ENCODE data around the gene CEPT1. TPM values are rescaled to one million over a fixed set of nuclear protein-coding genes. Genes with fewer than 3 reads are reported as not detected.
A peak's percentile ranks its signal among the peaks of the same experiment; 100 is the strongest.
"Not testable (repeated sequence)": the region's sequence is repeated elsewhere in the genome, so short reads cannot be mapped to it uniquely, and the experiment has no call there.

Gene CEPT1
- total RNA-seq, 1 donor from 2014 or later, result 14.4 TPM

GRCh38 chr1:111204201-111204982 is 64.4 kb downstream of the CEPT1 start:
- intact Hi-C loops (cut with micrococcal nuclease), result no loop called here
- peak; percentile 77 for ATAC-seq
- peak; percentile 65 for DNase-seq

GRCh38 chr1:111204983-111205713 is 65.1 kb downstream of the CEPT1 start:
- DNase-seq, result no peak
- intact Hi-C loops (cut with micrococcal nuclease), result no loop called here
- ATAC-seq, result no peak

GRCh38 chr1:111205714-111206050 is 65.7 kb downstream of the CEPT1 start:
- no peak for ATAC-seq
- intact Hi-C loops (cut with micrococcal nuclease), result no loop called here
- DNase-seq, result no peak

GRCh38 chr1:111208921-111209320 is 68.9 kb downstream of the CEPT1 start:
- intact Hi-C loops (cut with micrococcal nuclease), result no loop called here
- ATAC-seq (no peak), DNase-seq (no peak)

- no peak for DNase-seq
- ATAC-seq, result no peak
- intact Hi-C loops (cut with micrococcal nuclease), result no loop called here
Observed at GRCh38 chr1:111209622-111210021, 69.6 kb downstream of the CEPT1 start.

GRCh38 chr1:111211921-111212320 is 71.9 kb downstream of the CEPT1 start:
- no peak for ATAC-seq
- no peak for DNase-seq
- intact Hi-C loops (cut with micrococcal nuclease), result no loop called here

- no peak for ATAC-seq
- intact Hi-C loops (cut with micrococcal nuclease), result no loop called here
- DNase-seq, result no peak
Observed at GRCh38 chr1:111212634-111213335, 72.8 kb downstream of the CEPT1 start.

GRCh38 chr1:111213412-111213811 is 73.4 kb downstream of the CEPT1 start:
- intact Hi-C loops (cut with micrococcal nuclease), result no loop called here
- ATAC-seq (no peak), DNase-seq (no peak)

GRCh38 chr1:111214074-111214801 is 74.2 kb downstream of the CEPT1 start:
- intact Hi-C loops (cut with micrococcal nuclease), result no loop called here
- ATAC-seq (no peak), DNase-seq (no peak)

- ATAC-seq (no peak), DNase-seq (no peak)
- intact Hi-C loops (cut with micrococcal nuclease), result no loop called here
Observed at GRCh38 chr1:111214884-111215283, 74.9 kb downstream of the CEPT1 start.

GRCh38 chr1:111215285-111215684 is 75.3 kb downstream of the CEPT1 start:
- intact Hi-C loops (cut with micrococcal nuclease); ATAC-seq; DNase-seq: not testable (repeated sequence)

GRCh38 chr1:111216751-111217150 is 76.7 kb downstream of the CEPT1 start:
- intact Hi-C loops (cut with micrococcal nuclease), result no loop called here
- ATAC-seq (no peak), DNase-seq (no peak)

- DNase-seq (no peak), ATAC-seq (no peak)
- intact Hi-C loops (cut with micrococcal nuclease), result no loop called here
Observed at GRCh38 chr1:111217183-111217910, 77.3 kb downstream of the CEPT1 start.

- intact Hi-C loops (cut with micrococcal nuclease), result no loop called here
- DNase-seq, result no peak
- no peak for ATAC-seq
Observed at GRCh38 chr1:111218701-111219556, 78.9 kb downstream of the CEPT1 start.

GRCh38 chr1:111219557-111220286 is 79.7 kb downstream of the CEPT1 start:
- ATAC-seq (peak; percentile 53), DNase-seq (no peak)
- intact Hi-C loops (cut with micrococcal nuclease), result loop anchor here (5.0 to 10.0 kb wide), 2 partner anchors 115 to 183 kb away; no protein-coding TSS in a partner anchor

- ATAC-seq, result no peak
- intact Hi-C loops (cut with micrococcal nuclease), result loop anchor here (5.0 to 10.0 kb wide), 2 partner anchors 114 to 182 kb away; no protein-coding TSS in a partner anchor
Observed at GRCh38 chr1:111220302-111220890, 80.4 kb downstream of the CEPT1 start.

GRCh38 chr1:111221276-111221632 is 81.2 kb downstream of the CEPT1 start:
- intact Hi-C loops (cut with micrococcal nuclease), result loop anchor here (5.0 to 10.0 kb wide), 2 partner anchors 114 to 181 kb away; no protein-coding TSS in a partner anchor
- DNase-seq, result no peak

More at GRCh38 chr1:111220302-111220890, 80.4 kb downstream of the CEPT1 start:
- DNase-seq, result no peak

More at GRCh38 chr1:111221276-111221632, 81.2 kb downstream of the CEPT1 start:
- no peak for ATAC-seq
